Rectal smooth muscle tissue (tissue), 1 donor: ENCODE data around the gene RAB24.
"Not testable (repeated sequence)": the region's sequence is repeated elsewhere in the genome, so short reads cannot be mapped to it uniquely, and the experiment has no call there.

Experiments
- H3K27ac ChIP-seq: one replicate; pipeline ENCODE4 v1.7.0; 2013; ENCODE audit warnings: low read depth, low read length, inconsistent platforms
- H3K27me3 ChIP-seq: one replicate; pipeline ENCODE4 v1.7.0; 2013; ENCODE audit warnings: low read length; ENCODE audit not compliant: control insufficient read depth, insufficient read depth
- H3K36me3 ChIP-seq: one replicate; pipeline ENCODE4 v1.7.0; 2013; ENCODE audit warnings: low read length; ENCODE audit not compliant: control insufficient read depth, insufficient read depth
- H3K4me1 ChIP-seq: one replicate; pipeline ENCODE4 v1.7.0; 2013; ENCODE audit warnings: low read length; ENCODE audit not compliant: control insufficient read depth, insufficient read depth
- H3K4me3 ChIP-seq: one replicate; pipeline ENCODE4 v1.7.0; 2013; ENCODE audit warnings: low read length
- H3K9ac ChIP-seq: one replicate; pipeline ENCODE4 v1.7.0; 2013; ENCODE audit warnings: low read length

The RAB24 gene

DNA sequence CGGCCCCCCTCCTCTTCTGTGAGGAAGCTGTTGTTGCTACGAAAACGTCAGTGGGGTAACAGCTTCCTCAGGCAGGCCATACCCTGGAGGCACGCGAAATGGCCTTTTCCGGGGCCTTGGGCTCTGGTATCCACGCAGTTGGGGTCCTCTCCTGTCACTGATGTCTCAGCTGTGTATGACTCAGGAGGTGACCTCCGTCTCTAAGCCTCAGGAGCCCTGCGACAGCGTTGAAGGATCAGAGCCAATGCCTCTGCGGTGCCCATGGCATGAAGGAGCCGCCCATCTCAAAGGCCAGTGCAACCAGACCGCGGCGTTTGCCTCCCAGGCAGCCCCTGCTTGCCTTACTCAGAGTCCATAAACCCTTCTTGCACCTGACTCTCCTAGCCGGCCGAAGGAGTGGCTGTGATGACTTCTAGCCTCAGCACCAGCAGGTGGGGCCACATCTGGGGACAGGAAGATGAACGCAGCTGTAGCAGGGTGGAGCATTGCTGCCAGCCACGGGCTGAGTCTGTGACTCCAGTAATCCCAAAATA lies 9.2 kb upstream of the RAB24 start:
- Histone ChIP-seq H3K27me3 (no peaks in the 10 kb centered on the region), H3K27ac (no peak overlapping the region), H3K4me1 (no peaks in the 10 kb centered on the region), H3K36me3 (no peaks in the 10 kb centered on the region), H3K4me3 (peak overlapping the region; percentile 43), H3K9ac (no peak overlapping the region)

DNA sequence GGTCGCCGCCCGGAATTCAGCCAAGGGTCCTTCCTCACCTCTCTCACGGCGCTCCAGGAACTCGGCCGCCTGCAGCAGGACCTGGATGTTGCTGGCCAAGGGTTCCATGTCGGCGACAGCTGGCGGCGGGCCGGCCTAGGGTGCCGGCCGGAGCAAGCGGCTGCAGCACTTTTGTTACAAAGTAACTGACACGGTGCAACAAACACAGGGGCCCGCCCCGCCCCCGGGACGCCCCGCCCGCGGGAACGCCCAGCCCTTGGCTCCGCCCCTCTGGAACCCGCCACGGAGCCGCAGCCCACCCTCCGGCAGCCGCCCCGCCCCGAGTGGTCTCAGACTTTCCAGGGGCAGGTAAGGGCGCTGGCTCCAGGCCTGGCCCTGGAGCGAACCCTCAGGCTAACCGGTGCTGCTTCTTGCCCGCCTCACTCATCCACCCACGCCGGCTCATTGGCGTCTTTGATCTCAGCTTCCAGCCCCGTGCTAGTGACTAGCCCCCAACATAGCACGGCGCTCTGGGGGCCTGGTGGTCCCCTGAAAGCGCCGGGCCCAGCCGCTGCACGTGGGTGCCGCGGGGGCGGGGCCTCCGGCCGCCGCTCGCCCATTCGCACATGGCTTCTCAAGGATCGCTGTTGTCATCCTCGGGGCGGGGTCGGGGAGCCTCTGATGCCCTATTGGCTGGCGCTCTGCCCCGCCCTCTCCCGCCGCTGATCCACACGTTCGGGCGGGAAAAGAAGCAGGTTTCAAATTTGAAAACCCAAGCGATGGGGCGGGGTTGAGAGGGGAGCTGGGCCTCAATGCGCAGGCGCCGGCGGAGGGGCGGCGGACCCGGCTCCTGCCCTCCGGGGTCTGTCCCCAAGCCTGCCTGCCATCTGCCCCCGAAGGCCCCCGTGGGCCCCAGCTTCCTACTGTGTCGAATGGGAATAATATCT lies 8.5 kb upstream of the RAB24 start, which contains the start of gene MXD3:
MXD3 (minus strand) TSS at position 176 of the 926 bp plus-strand sequence; CDS start at position 108, 68 bp downstream.
- Histone ChIP-seq H3K27me3 (no peaks in the 10 kb centered on the region), H3K9ac (peak within 1 kb of the TSS; percentile 6), H3K4me1 (no peaks in the 10 kb centered on the region), H3K36me3 (peaks cover 1% of the 10 kb centered on the region), H3K27ac (peak within 1 kb of the TSS; percentile 24), H3K4me3 (peak within 1 kb of the TSS; percentile 74)

DNA sequence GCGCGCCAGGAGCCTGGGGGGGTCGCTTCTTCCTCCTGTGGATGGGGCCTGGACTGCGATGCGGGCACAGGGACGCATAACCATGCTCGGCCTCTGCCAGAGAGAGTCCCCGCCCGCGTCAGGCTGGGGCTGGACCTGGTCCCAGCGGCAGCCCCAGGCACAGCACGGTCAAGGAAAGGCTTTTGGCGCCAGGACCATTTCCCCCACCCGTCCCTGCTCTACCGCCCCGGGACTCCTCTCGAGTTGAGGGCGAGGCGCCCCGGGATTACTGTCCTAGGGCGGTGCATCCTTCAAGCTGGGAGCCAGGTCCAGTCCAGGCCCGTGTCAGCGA lies 7.8 kb upstream of the RAB24 start:
- peaks cover 7% of the 10 kb centered on the region for H3K36me3 ChIP-seq
- H3K27ac ChIP-seq: no peak overlapping the region
- H3K27me3 ChIP-seq: no peaks in the 10 kb centered on the region
- H3K4me3 ChIP-seq: peak overlapping the region; percentile 74
- peak overlapping the region; percentile 6 for H3K9ac ChIP-seq
- H3K4me1 ChIP-seq: no peaks in the 10 kb centered on the region

DNA sequence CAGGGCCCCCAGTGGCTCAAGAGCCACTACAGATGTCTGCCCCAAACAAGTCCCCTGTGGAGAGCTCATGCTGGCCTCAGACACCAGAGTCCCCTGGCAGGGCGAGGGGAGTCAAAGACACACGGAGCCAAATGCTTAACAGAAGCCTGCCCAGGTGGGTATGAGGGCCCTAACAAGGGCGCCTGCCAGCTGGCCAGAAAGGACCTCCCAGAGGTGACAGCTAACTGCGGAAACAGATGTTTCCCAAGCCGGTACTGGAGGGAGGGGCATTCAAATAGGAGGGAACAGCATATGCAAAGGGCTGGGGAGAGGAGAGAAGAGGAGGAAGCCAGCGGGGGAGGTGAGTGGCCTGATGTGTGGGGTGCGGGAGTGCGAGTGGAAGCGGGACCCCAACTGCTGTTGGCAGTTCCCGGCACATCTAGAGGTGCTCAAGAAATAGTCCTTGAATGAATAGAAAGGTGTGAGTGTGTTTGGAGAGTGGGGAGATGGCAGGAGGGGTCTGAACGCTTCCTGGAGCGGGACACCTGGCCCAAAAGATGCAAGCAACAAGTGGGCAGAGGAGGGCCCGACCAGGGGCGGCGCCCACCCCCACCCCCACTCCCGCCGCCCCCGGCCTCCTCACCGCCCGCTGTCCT lies 7.4 kb upstream of the RAB24 start:
- H3K9ac ChIP-seq: no peak overlapping the region
- no peaks in the 10 kb centered on the region for H3K27me3 ChIP-seq
- peaks cover 10% of the 10 kb centered on the region for H3K36me3 ChIP-seq
- H3K4me3 ChIP-seq: no peak overlapping the region
- H3K4me1 ChIP-seq: no peaks in the 10 kb centered on the region
- no peak overlapping the region for H3K27ac ChIP-seq

DNA sequence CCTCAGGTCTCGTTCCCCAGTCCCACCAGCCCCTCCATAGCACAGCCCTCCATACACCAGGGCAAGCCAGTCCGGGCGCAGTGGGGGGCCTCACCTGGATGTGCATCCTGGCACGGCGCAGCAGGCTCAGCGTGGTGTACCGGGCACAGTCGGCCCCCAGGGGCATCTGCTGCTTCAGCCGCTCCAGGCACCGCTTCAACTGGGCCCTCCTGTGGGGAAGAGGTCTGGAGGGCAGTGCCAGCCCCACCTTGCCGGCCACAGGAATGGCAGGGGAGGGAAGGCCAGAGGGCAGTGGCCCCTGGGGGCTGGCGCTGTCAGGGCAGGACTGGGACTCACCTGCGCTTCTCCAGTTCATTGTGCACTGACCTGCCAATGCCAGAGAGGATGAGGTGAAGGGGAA lies 6.8 kb upstream of the RAB24 start:
- Histone ChIP-seq H3K27me3 (no peaks in the 10 kb centered on the region), H3K4me1 (no peaks in the 10 kb centered on the region), H3K36me3 (peaks cover 14% of the 10 kb centered on the region), H3K9ac (no peak overlapping the region), H3K27ac (no peak overlapping the region), H3K4me3 (no peak overlapping the region)

DNA sequence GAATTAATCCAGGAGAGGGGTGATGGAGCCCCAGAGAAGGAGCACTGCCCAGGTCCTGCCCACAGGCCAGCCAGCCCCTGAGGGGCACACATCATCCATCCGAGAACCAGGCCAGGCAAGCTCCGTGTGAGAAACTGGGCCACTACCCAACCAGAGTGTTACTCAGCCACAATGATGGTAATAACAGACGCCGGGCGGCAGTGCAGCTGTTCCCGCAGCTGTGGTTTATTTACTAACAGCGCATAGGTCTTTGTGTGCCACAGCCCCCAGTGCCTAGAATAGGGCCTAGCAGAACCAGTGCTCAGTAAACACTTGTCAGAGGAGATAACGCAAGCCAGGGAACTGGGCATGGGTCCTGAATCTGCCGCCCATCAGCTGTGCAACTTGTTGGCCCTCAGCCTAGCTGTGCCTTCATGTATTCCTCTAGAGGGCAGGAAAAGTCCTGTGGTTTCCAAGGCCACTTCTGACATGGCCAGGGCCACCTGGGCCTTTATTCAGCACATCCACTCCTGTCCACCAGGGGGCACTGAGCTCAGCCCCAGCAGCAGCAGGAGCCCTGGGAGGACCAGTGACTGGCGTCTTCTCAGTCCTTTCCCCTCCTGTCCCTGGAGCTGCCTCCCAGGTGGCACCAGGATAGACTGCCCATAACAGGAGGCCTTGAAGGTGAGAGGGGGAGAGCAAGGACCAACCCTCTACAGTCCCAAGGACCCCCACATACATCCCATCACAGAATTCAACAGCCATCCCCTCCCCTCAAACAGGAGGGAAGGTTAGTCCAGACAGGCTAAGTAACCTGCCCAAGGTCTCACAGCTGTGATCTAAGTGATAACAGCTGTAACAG lies 6.1 kb upstream of the RAB24 start:
- peaks cover 14% of the 10 kb centered on the region for H3K36me3 ChIP-seq
- H3K27ac ChIP-seq: no peak overlapping the region
- no peak overlapping the region for H3K9ac ChIP-seq
- no peak overlapping the region for H3K4me3 ChIP-seq
- H3K27me3 ChIP-seq: no peaks in the 10 kb centered on the region
- H3K4me1 ChIP-seq: peaks cover 4% of the 10 kb centered on the region

DNA sequence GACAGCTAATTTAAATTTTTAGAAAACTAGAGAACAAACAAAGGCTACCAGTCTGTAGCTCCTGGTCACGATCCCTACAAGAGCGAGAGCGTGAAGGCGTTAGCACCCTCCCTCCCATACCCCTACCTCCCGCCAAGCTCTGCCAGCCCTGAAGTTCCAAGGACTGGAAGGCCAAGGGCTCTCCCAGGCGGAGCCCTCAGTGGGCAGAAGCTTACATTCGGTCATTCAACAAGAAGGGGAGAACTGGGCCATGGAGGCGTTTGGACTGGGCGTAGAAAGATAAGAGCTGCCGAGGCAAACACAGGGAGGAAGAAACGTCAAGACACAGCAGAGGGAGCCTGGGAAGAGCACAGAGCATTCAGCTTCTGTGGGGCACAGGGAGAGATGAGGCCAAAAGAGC lies 5.2 kb upstream of the RAB24 start:
- H3K27ac ChIP-seq: no peak overlapping the region
- H3K9ac ChIP-seq: no peak overlapping the region
- peaks cover 14% of the 10 kb centered on the region for H3K36me3 ChIP-seq
- H3K27me3 ChIP-seq: no peaks in the 10 kb centered on the region
- H3K4me3 ChIP-seq: no peak overlapping the region
- peaks cover 10% of the 10 kb centered on the region for H3K4me1 ChIP-seq

DNA sequence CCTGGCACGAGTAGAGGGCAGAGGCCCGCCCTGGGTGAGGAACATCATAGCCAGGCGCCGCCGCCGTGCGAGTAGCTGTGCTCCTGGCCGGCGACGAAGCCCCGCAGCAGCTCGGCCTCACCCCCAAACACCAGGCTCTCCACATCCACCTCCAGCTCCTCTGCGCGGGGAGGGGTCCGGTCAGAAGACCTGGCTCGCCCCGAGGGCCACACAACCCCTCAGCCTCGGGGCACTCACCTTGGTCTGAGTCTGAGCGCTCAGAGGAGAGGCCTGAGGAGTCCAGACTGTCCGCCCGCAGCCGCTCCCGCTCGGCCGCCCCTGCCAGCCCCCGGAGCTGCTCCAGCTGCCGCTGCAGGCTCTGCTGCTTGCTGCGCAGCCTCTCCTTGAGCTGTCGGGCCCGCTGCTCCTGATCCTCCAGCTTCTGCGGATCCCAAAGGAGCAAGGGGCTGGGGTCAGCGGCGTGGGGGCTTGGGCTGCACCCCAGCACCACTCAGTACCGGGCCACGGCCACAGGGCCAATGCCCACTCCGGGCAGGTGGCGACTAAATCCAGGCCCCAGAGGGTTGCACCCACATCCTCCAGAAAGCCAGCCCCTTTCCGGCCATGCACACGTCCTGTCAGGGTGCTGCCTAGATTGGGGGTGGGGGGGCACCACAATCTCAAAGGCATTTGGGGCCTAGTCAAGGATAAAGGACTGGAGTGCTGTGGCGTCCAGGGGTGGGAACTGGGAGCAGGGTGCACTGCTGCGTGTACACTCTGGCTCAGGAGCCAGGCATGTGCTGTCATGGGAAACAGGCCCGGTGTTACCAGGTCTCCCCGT lies 4.2 kb upstream of the RAB24 start:
- Histone ChIP-seq H3K27me3 (no peaks in the 10 kb centered on the region), H3K27ac (no peak overlapping the region), H3K4me3 (no peak overlapping the region), H3K4me1 (peaks cover 11% of the 10 kb centered on the region), H3K9ac (no peak overlapping the region), H3K36me3 (peaks cover 14% of the 10 kb centered on the region)

DNA sequence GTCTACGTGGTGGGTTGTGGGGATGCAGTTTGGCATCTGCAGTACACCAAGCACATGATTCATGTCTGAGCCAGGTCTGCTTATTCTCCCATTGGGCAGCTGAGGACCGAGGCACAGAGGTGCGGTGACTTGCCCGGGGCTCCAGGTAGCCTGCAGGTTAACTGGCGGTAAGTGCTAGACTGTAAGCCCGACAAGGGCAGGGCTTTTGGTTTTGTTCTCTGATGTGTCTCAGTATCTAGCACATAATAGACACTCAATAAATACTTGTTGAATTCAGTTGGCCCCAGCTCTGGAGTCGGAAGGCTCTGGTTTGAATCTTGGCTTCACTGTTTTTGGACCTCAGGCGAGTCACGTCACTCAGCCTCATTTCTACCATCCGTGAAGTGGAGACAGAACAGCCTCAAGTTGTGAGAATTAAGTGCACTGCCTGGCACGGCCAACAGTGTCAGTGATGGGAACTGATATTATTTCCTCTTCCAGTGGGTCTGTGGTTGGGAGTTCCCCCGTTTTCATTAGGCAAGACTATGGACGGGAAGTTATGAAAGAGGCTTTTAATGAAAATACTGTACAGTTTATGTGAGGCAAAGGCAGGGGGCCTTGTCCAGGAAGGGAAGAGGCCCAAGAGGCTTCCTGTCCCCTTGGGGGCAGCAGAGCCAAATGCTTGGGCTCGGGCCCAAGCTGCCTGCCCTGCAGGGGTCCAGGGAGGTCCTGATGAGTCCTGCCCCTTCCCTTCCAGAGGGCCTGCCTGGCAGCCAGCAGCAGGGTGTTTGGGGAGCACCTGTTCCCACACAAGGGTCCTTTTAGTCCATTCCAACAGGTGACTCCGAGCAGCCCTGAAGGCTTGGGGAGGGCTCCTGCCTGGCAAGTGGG lies 3.4 kb upstream of the RAB24 start:
- no peak overlapping the region for H3K4me3 ChIP-seq
- H3K27me3 ChIP-seq: no peaks in the 10 kb centered on the region
- H3K27ac ChIP-seq: no peak overlapping the region
- H3K36me3 ChIP-seq: peaks cover 14% of the 10 kb centered on the region
- peaks cover 17% of the 10 kb centered on the region for H3K4me1 ChIP-seq
- H3K9ac ChIP-seq: no peak overlapping the region

DNA sequence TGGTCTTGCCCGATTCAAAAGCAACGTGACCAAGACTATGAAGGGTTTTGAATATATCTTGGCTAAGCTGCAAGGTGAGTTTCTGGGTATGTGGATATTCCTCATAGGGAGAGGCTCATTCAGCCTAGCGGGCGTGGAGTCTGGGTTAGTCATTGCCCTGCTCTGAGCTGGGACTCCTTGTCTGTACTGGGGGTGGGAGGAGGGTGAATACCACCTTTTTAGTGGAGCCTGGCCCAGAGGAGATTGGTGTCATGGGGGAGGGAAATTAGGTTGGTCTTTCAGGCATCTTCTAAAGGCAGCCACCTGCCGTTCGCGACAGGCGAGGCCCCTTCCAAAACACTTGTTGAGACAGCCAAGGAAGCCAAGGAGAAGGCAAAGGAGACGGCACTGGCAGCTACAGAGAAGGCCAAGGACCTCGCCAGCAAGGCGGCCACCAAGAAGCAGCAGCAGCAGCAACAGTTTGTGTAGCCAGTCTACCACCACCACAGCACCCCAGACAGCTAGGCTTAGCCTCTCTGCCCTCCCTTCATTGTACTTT lies 2.7 kb upstream of the RAB24 start:
- Histone ChIP-seq H3K36me3 (peaks cover 14% of the 10 kb centered on the region), H3K4me1 (peaks cover 17% of the 10 kb centered on the region)
- H3K9ac ChIP-seq, H3K27ac ChIP-seq, H3K27me3 ChIP-seq, H3K4me3 ChIP-seq: not testable (repeated sequence)
